Measurements from ENCODE around the gene BACH1. TPM values are rescaled to one million over a fixed set of nuclear protein-coding genes. Genes with fewer than 3 reads are reported as not detected.

The BACH1 gene
- total RNA-seq, 1 experiment from 2014 or later = 42.0 TPM

DNA sequence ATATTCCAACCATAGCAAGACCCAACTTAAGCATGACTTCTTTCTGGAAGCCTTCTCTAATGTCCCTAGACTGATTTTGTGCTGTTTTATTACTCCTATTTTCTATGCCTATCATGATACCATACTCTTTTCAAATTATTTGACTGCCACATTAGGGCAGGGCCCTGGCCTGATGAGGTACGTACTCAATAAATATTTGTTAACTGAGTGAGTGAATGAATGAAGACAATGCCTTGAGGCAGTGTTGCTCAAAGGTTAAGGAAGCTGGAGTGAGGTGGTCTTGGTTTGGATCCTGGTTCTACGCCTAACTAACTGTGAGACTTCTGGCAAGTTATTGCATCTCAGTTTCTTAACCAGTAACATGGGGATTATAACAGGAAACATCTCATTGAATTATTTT is 38.3 kb upstream of the BACH1 start:
- DNase-seq = no peak
- H3K4me3 ChIP-seq (ENCODE audit: low read length) = no peak overlapping the region
- no peak overlapping the region for H2AFZ ChIP-seq (ENCODE audit: low read length)
- no peak overlapping the region for H3K4me2 ChIP-seq (ENCODE audit: low read depth, low read length, poor library complexity, severe bottlenecking)
- no peaks in the 10 kb centered on the region for H3K4me1 ChIP-seq (ENCODE audit: low read length)
- no peaks in the 10 kb centered on the region for H3K79me2 ChIP-seq (ENCODE audit: low read length)
- no peaks in the 10 kb centered on the region for H3K36me3 ChIP-seq (ENCODE audit: insufficient read depth, low read length)
- H4K20me1 ChIP-seq (ENCODE audit: insufficient read depth, low read depth, low read length) = no peaks in the 10 kb centered on the region
- no peaks in the 10 kb centered on the region for H3K9me3 ChIP-seq (ENCODE audit: low read length)
- 0 out of 2 replicates have a peak, but pooled peaks cover 3% of the 10 kb centered on the region for H3K27me3 ChIP-seq (ENCODE audit: low read length)
- no peak overlapping the region for H3K9ac ChIP-seq (ENCODE audit: low read length)
- H3K27ac ChIP-seq (ENCODE audit: low read length) = no peak overlapping the region
- H3K9me2 ChIP-seq (replicated peaks; ENCODE audit: insufficient read depth, low read length) = no peaks in the 10 kb centered on the region

DNA sequence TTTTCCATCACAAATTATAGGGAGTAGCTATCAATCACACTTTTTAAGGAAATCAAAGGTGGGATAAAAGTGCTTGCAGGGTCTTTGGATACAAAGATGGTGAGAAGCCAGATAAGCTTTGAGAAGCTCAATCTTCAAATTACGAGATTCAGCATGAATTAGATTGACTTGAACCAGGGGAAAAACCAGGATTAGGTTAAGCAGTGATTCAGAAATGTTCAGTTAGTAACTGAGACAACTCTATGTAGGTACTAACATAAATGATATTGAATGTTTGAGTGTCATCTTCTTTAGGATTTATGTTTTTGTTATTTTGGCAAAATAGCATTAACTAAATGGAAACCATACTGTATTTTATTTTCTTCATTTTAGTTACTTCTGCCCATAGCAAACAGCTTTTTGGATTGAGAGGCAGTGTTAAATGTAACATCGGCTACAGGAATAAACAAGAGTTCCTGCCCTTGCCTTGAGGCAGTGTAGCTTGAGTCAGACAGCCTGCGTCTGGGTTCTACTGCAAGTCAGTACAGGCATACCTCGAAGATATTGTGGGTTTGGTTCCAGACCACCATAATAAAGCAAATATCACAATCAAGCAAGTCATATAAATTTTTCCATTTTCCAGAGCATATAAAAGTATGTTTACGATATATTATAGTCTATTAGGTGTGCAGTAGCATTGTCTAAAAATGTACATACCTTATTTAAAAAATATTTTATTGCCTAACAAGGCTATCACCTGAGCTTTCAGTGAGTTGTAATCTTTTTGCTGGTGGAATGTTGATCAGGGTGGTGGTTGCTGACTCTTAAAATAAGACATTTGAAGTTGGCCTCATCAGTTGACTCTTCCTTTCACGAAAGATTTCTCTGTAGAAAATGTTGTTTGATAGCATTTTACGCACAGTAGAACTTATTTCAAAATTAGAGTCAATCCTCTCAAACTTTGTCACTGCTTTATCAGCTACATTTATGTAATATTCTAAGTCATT is 36.9 kb upstream of the BACH1 start:
- Histone ChIP-seq H3K79me2 (ENCODE audit: low read length) (no peaks in the 10 kb centered on the region), H3K9me2 (replicated peaks; ENCODE audit: insufficient read depth, low read length) (no peaks in the 10 kb centered on the region), H2AFZ (ENCODE audit: low read length) (no peak overlapping the region), H3K4me1 (ENCODE audit: low read length) (0 out of 2 replicates have a peak, but pooled peaks cover 3% of the 10 kb centered on the region), H3K36me3 (ENCODE audit: insufficient read depth, low read length) (no peaks in the 10 kb centered on the region), H4K20me1 (ENCODE audit: insufficient read depth, low read depth, low read length) (no peaks in the 10 kb centered on the region), H3K4me2 (ENCODE audit: low read depth, low read length, poor library complexity, severe bottlenecking) (no peak overlapping the region), H3K27ac (ENCODE audit: low read length) (no peak overlapping the region), H3K27me3 (ENCODE audit: low read length) (0 out of 2 replicates have a peak, but pooled peaks cover 3% of the 10 kb centered on the region), H3K9ac (ENCODE audit: low read length) (no peak overlapping the region), H3K9me3 (ENCODE audit: low read length) (no peaks in the 10 kb centered on the region), H3K4me3 (ENCODE audit: low read length) (no peak overlapping the region)
- DNase-seq = no peak

DNA sequence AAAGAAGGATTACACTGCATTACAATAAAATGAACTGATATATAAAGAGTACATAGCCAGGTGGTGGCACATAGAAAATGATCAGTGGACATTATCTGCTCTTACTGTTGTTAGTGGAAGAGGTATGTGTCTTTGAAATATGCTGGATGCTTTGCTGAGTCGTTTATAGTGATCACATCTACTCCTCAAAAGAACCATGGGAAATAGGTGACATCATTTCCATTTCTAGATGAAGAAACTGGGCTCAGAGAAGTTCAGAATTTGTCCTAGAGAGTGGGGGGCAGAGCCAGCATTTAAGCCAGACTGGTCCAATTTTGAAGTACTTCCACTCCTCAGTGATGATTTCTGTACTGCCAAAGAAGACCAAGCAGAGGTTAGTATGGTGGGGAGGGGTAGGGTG is 34.0 kb upstream of the BACH1 start:
- Histone ChIP-seq H3K27me3 (ENCODE audit: low read length) (0 out of 2 replicates have a peak, but pooled peaks cover 3% of the 10 kb centered on the region), H3K9me2 (replicated peaks; ENCODE audit: insufficient read depth, low read length) (no peaks in the 10 kb centered on the region), H3K9ac (ENCODE audit: low read length) (no peak overlapping the region), H3K4me1 (ENCODE audit: low read length) (0 out of 2 replicates have a peak, but pooled peaks cover 3% of the 10 kb centered on the region), H3K79me2 (ENCODE audit: low read length) (no peaks in the 10 kb centered on the region), H3K4me3 (ENCODE audit: low read length) (no peak overlapping the region), H3K9me3 (ENCODE audit: low read length) (no peaks in the 10 kb centered on the region), H3K4me2 (ENCODE audit: low read depth, low read length, poor library complexity, severe bottlenecking) (no peak overlapping the region), H4K20me1 (ENCODE audit: insufficient read depth, low read depth, low read length) (no peaks in the 10 kb centered on the region), H2AFZ (ENCODE audit: low read length) (no peak overlapping the region), H3K27ac (ENCODE audit: low read length) (no peak overlapping the region), H3K36me3 (ENCODE audit: insufficient read depth, low read length) (no peaks in the 10 kb centered on the region)
- DNase-seq = no peak

GRCh38 chr21:29265690-29266479 is 32.8 kb upstream of the BACH1 start:
- no peak overlapping the region for H3K4me3 ChIP-seq (ENCODE audit: low read length)
- 0 out of 2 replicates have a peak, but pooled peaks cover 3% of the 10 kb centered on the region for H3K4me1 ChIP-seq (ENCODE audit: low read length)
- no peak overlapping the region for H2AFZ ChIP-seq (ENCODE audit: low read length)
- no peak overlapping the region for H3K4me2 ChIP-seq (ENCODE audit: low read depth, low read length, poor library complexity, severe bottlenecking)
- H3K27me3 ChIP-seq (ENCODE audit: low read length) = 0 out of 2 replicates have a peak, but pooled peaks cover 3% of the 10 kb centered on the region
- H3K79me2 ChIP-seq (ENCODE audit: low read length) = no peaks in the 10 kb centered on the region
- no peaks in the 10 kb centered on the region for H3K9me3 ChIP-seq (ENCODE audit: low read length)
- H3K9me2 ChIP-seq (replicated peaks; ENCODE audit: insufficient read depth, low read length) = no peaks in the 10 kb centered on the region
- no peaks in the 10 kb centered on the region for H4K20me1 ChIP-seq (ENCODE audit: insufficient read depth, low read depth, low read length)
- peak; percentile 47 for DNase-seq
- no peak overlapping the region for H3K27ac ChIP-seq (ENCODE audit: low read length)
- H3K9ac ChIP-seq (ENCODE audit: low read length) = no peak overlapping the region
- H3K36me3 ChIP-seq (ENCODE audit: insufficient read depth, low read length) = no peaks in the 10 kb centered on the region

DNA sequence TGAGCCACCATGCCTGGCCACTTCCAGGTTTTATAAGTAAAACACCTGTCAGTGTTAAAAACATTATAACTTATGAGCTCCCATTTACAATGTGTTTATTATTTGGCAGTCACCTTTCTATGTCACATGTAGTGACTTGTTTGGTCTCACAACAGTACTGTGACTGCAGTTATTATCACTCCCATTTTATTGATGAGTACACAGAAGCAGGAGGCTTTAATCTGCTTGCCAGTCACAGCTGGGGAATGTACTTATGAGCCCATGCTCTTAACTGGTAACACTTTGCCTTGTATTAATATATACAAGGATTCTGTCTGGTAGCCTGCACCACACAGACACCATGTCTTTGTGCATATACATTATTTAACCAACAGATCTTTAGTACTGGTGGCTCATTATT is 31.1 kb upstream of the BACH1 start:
- Histone ChIP-seq H3K9me2 (replicated peaks; ENCODE audit: insufficient read depth, low read length) (no peaks in the 10 kb centered on the region), H4K20me1 (ENCODE audit: insufficient read depth, low read depth, low read length) (no peaks in the 10 kb centered on the region), H2AFZ (ENCODE audit: low read length) (no peak overlapping the region), H3K9me3 (ENCODE audit: low read length) (no peaks in the 10 kb centered on the region), H3K79me2 (ENCODE audit: low read length) (no peaks in the 10 kb centered on the region), H3K4me3 (ENCODE audit: low read length) (no peak overlapping the region), H3K4me1 (ENCODE audit: low read length) (0 out of 2 replicates have a peak, but pooled peaks cover 3% of the 10 kb centered on the region), H3K36me3 (ENCODE audit: insufficient read depth, low read length) (no peaks in the 10 kb centered on the region), H3K9ac (ENCODE audit: low read length) (no peak overlapping the region), H3K4me2 (ENCODE audit: low read depth, low read length, poor library complexity, severe bottlenecking) (no peak overlapping the region), H3K27me3 (ENCODE audit: low read length) (0 out of 2 replicates have a peak, but pooled peaks cover 3% of the 10 kb centered on the region), H3K27ac (ENCODE audit: low read length) (no peak overlapping the region)
- no peak for DNase-seq

DNA sequence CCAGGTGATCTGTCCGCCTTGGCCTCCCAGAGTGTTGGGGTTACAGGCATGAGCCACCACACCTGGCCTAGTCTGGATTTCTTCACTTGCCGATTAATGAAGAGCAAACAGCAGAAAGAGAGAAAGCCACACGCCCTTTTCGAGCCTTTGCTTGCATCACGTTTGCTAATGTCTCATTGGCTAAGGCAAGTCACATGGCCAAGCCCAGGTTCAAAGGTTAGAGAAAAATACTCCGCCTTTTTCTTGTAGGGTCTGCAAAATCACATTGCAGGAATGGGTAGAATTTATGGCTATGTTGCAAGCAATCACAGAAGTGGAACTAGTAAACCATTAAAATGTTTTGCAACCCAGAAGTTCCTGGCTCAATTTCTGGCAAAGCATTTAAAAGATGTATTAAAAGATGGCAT is 26.8 kb upstream of the BACH1 start:
- Histone ChIP-seq H3K36me3 (ENCODE audit: insufficient read depth, low read length) (no peaks in the 10 kb centered on the region), H3K27me3 (ENCODE audit: low read length) (0 out of 2 replicates have a peak, but pooled peaks cover 3% of the 10 kb centered on the region), H3K9me3 (ENCODE audit: low read length) (no peaks in the 10 kb centered on the region), H3K79me2 (ENCODE audit: low read length) (no peaks in the 10 kb centered on the region), H2AFZ (ENCODE audit: low read length) (no peak overlapping the region), H3K9ac (ENCODE audit: low read length) (no peak overlapping the region), H3K27ac (ENCODE audit: low read length) (no peak overlapping the region), H3K9me2 (replicated peaks; ENCODE audit: insufficient read depth, low read length) (no peaks in the 10 kb centered on the region), H3K4me2 (ENCODE audit: low read depth, low read length, poor library complexity, severe bottlenecking) (no peak overlapping the region), H4K20me1 (ENCODE audit: insufficient read depth, low read depth, low read length) (no peaks in the 10 kb centered on the region), H3K4me3 (ENCODE audit: low read length) (no peak overlapping the region), H3K4me1 (ENCODE audit: low read length) (no peaks in the 10 kb centered on the region)
- DNase-seq = no peak

DNA sequence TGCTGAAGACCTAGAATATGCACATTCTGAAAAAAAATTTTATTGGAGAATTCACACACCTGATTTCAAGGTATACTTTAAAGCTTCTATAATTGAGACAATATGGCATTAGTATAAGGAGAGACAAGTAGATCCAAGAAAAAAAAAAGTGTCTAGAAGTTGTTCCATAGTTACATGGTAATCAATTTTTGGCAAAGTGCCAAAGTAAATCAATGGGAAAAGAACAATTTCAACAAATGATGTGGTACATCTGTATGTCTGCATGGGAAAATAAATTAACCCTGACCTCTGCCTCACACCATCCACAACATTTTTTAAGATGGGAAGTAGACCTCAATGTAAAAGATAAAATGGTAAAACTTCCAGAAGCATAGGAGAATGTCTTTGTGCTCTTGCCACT is 21.3 kb upstream of the BACH1 start:
- no peaks in the 10 kb centered on the region for H4K20me1 ChIP-seq (ENCODE audit: insufficient read depth, low read depth, low read length)
- no peaks in the 10 kb centered on the region for H3K79me2 ChIP-seq (ENCODE audit: low read length)
- H3K4me1 ChIP-seq (ENCODE audit: low read length) = no peaks in the 10 kb centered on the region
- no peak for DNase-seq
- H3K9me2 ChIP-seq (replicated peaks; ENCODE audit: insufficient read depth, low read length) = no peaks in the 10 kb centered on the region
- no peak overlapping the region for H2AFZ ChIP-seq (ENCODE audit: low read length)
- no peak overlapping the region for H3K9ac ChIP-seq (ENCODE audit: low read length)
- H3K27me3 ChIP-seq (ENCODE audit: low read length) = 0 out of 2 replicates have a peak, but pooled peaks cover 3% of the 10 kb centered on the region
- no peaks in the 10 kb centered on the region for H3K36me3 ChIP-seq (ENCODE audit: insufficient read depth, low read length)
- H3K4me2 ChIP-seq (ENCODE audit: low read depth, low read length, poor library complexity, severe bottlenecking) = no peak overlapping the region
- H3K4me3 ChIP-seq (ENCODE audit: low read length) = no peak overlapping the region
- H3K27ac ChIP-seq (ENCODE audit: low read length) = no peak overlapping the region
- H3K9me3 ChIP-seq (ENCODE audit: low read length) = no peaks in the 10 kb centered on the region

DNA sequence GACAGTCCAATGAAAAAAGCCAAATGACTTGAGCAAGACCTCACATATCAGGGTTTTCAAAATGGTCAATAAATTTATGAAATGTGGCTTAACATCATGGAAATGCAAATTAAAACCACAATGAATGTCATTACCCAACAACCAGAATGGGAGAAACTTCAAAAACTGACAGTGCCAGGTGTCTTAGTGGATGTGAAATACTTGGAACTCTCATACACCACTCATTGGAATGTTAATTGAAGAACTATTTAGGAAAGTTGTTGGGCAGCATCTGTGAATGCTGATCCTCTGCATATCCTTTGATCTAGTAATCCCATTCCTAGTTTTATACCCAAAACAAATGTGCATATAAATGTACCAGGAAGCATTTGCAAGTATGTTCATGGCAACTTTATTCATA is 19.2 kb upstream of the BACH1 start:
- Histone ChIP-seq H3K27me3 (ENCODE audit: low read length) (0 out of 2 replicates have a peak, but pooled peaks cover 3% of the 10 kb centered on the region), H3K36me3 (ENCODE audit: insufficient read depth, low read length) (no peaks in the 10 kb centered on the region), H3K9me3 (ENCODE audit: low read length) (no peaks in the 10 kb centered on the region), H3K4me3 (ENCODE audit: low read length) (no peak overlapping the region), H3K27ac (ENCODE audit: low read length) (no peak overlapping the region), H3K9ac (ENCODE audit: low read length) (no peak overlapping the region), H3K9me2 (replicated peaks; ENCODE audit: insufficient read depth, low read length) (no peaks in the 10 kb centered on the region), H3K4me2 (ENCODE audit: low read depth, low read length, poor library complexity, severe bottlenecking) (no peak overlapping the region), H2AFZ (ENCODE audit: low read length) (no peak overlapping the region), H4K20me1 (ENCODE audit: insufficient read depth, low read depth, low read length) (no peaks in the 10 kb centered on the region), H3K4me1 (ENCODE audit: low read length) (no peaks in the 10 kb centered on the region), H3K79me2 (ENCODE audit: low read length) (no peaks in the 10 kb centered on the region)
- DNase-seq = no peak

Measured in Karpas-422 (cell line).